Activated CD4-positive, alpha-beta T cell treated with anti-CD3 and anti-CD28 coated beads, Interleukin-2, amount 50 U/mL, for 48 hours (primary cell): ENCODE data around the gene PLCB4.

Experiments
- DNase-seq, 2 experiments: peaks; one replicate each; pipeline ENCODE4 v3.0.0-alpha.2; 2020

The PLCB4 gene

GRCh38 chr20:9185511-9185910 is 116.6 kb downstream of the PLCB4 start:
- DNase-seq: no peak

DNA sequence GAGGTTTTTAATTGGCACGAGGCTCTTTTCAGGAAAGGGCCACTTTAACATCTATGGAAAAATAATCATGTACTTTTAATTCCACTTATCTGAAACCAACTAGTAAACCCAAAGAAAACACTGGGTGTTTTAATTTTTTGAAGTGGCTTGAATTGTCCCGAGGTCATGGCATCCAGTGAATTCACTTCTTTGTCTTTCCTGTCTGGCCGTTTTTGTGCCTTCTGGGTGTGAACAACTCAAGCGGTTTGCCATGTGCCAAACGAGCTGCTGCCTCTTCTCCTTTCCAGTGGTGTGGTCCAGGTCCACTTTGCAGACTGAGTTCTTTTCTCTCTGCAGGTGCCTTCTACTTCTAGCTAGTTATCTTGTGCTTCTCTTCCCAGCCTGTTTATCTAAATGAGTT is 117.5 kb downstream of the PLCB4 start:
- DNase-seq: no peak

- DNase-seq: no peak
Measured at GRCh38 chr20:9195031-9195430, 126.1 kb downstream of the PLCB4 start.

- no peak for DNase-seq
Measured at GRCh38 chr20:9196110-9196509, 127.2 kb downstream of the PLCB4 start.

GRCh38 chr20:9198460-9198859 is 129.6 kb downstream of the PLCB4 start:
- no peak for DNase-seq

DNA sequence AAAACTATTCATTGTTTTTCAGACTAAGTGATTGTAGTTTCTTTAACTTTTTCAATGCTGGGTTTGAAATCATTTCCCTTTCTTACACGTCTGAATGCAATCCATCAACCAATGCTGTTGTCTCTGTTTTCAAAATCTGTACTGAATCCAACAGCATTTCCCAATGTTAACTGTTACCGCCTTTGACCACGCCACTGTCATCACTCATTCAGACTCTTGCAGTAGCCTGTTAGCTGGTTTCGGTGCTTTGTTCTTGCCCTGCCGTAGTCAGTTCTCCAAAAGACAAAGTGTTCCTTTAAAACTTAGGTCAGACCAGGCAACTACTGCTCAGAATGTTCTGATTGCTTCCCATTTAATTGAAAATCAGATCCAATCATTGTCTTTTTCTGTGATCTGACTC is 131.3 kb downstream of the PLCB4 start:
- DNase-seq: no peak

DNA sequence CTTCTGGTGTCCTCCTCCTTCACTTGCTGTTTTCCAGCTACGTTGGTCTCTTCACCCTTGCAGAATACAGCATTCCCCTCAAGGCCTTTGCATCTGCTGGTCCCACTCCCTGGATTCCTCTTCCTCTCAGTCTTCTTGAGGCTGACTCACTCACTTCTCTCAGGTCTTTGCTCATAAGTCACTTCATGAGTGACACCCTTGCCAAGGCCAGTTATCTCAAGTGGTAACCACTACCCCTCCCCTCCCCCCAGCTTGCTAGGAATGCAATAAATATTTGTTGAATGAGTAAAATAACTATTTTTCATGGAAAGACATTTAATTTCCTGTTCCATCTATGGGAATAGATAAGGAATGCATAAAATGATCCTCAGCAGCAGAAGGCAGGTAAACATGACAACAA is 131.7 kb downstream of the PLCB4 start:
- DNase-seq: no peak

DNA sequence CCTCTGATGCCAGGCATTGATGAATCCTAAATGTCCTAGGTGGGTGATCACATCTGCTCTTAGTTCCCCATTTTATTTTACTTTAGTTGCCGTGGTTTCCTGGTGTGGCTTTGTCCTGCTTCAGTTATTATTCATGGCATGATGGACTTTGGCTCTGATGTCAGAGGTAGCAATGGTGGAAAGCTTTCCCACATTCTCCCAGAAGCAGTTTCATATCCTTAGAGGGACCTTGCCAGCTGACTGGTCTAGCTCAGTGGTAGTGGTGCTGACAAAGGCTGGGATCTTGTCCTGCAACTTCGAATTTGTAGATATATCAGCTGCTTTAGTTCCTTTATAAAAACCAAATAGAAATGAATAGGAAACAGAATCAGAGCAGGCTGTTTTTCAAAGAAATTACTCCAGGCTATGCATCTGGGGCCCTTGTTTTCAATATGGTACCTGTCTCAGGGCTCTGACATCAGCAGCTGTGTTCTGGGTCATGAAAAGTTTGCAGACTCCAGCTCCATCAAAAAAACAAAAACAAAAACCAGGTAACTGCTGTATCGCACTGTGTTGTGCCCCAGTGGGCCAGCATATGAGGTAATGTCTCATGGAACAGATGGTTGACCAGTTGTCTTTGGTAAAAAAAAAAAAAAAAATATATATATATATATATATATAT is 133.7 kb downstream of the PLCB4 start:
- DNase-seq: no peak

DNA sequence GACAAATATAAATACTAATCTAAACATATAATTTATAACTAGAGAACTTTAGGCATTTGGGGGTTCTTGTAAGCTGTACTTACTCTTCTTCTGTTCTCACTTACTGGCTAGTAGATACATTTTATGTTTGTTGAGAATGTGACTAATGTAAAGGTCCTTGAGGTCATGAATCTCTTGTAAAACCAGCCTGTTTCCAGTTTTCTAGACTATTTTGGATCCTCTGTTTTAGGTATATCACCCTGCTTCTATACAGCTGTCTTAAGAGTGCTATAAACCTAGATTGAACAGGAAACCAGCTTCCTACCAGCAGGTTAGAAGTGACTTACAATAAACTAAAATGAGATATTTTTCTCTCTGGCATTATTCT is 134.2 kb downstream of the PLCB4 start:
- no peak for DNase-seq

DNA sequence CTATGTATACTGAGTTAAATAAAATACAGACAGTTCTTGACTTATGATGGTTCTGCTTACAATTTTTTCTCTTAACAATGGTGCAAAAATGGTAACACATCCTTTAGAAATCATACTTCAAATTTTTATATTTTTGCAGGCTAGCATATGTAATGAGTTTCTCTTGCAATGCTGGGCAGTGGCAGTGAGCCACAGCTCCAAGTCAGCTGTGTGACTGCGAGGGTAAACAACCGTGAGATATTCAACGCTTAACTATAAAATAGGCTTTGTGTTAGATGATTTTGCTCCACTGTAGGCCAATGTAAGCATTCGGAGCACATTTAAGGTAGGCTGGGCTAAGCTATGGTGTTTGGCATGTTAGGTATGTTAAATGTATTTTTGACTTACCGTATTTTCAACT is 136.1 kb downstream of the PLCB4 start:
- no peak for DNase-seq

- no peak for DNase-seq
Measured at GRCh38 chr20:9206486-9206885, 137.6 kb downstream of the PLCB4 start.

- DNase-seq: no peak
Measured at GRCh38 chr20:9207253-9207652, 138.4 kb downstream of the PLCB4 start.

GRCh38 chr20:9210356-9210755 is 141.5 kb downstream of the PLCB4 start:
- no peak for DNase-seq

DNA sequence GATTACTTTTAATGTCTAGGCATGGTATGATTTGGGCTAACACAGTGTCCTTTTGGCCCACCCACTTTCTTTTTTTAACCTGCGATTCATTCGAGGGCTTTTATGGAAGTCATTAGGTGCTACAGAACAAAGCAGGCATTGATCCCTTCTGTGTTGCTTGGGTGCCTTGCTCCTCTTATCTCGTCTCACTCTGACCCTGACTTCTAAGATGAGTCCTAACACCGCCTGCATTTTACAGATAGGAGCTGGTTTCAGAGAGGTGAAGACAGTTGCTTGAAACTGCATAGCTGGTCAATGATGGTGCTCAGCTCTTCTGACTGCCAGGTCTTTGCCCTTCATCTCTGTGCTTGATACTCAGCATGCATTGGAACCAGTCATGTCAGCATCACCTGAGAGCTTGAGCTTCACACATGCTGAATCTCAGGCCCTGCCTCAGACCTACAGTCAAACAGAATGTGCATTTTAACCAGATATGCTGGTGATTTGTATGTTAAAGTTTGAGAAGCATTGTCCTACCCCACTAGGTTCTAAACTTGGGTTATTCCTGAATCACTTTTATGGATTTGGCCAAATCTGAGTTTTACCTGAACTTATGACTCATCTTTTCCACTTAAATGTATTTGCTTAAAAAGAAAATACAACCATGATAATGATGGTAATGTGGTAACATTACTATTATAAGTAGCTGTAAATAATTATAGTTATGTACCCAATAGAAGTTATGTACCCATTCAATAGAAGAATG is 142.3 kb downstream of the PLCB4 start:
- no peak for DNase-seq

- no peak for DNase-seq
Measured at GRCh38 chr20:9212735-9213134, 143.8 kb downstream of the PLCB4 start.

DNA sequence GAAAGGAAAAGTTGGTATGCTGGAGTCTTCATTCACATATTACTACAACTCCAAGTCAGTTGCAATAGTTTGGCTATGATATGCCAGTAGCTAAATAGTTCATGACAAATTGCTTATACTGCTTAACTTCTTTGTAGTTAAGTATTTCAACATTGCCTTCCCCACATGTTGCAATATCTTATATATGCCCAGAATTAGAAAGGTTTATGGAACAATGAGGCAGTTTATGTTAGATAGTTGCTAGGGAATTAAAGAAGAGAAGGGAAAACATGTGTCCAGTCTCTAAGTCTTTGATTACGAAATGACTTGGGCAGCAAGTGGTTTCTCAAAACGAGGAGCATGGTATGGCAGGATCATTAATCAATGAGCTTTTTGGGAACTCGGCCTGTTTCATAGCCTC is 145.8 kb downstream of the PLCB4 start:
- no peak for DNase-seq

- DNase-seq: no peak
Measured at GRCh38 chr20:9215539-9215938, 146.7 kb downstream of the PLCB4 start.

DNA sequence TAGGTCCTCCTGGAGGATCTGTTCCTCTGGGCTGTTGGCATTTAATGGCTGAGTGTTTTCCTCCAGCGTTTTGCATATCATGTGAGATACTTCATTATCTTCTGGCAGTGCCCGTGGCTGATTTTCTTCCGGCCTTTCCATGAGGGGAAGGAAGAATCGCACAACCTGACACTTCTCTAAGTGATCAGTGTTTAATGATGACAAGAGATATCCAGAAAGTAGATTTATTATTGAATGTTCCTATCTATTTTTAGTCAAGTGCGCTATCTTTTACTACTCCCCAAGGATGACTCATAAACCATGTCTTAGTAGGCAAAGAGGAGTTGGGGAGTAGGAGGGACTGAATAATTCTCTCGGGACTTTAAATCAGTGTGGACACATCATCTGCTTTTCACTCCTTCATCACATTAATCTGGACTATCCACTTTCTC is 149.7 kb downstream of the PLCB4 start:
- no peak for DNase-seq

GRCh38 chr20:9220874-9221547 is 152.1 kb downstream of the PLCB4 start:
- no peak for DNase-seq

DNA sequence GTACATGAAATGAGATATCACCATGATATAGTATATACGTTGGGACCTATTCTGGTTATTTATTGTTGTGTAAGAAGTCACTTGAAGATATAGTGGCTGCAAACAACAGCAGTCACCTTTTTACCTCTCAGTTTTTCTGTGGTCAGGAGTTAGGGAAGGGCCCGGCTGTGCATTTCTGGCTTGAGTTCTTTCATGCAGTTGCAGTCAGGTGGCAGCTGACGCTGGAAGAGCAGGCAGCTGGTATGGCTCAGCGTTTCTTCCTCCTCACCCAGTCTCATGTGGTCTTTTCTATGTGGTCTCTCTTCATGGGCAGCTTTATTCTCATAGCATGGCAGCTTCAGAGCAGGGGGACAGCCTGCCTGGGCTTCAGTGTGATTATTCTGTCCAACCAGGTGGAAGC is 154.4 kb downstream of the PLCB4 start:
- no peak for DNase-seq

DNA sequence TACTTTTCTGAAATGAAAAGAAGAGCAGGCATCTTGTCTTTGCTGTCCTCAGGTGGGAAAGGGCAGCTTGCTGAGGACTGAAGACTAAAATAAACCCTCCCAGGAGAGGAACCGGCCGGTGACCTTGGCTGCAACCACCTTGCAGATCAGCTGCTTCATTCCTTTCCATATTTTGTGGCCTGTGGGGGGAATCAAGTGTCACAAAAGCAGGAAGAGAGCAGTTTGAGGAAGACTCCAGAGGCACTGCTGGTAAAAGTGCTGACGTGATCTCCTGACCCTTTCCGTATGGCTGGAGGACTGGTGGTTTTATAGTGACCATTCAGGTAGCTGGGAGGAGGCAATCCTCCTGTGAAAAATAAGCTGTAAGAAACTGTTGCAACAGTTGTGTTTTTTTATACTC is 157.0 kb downstream of the PLCB4 start:
- no peak for DNase-seq

DNA sequence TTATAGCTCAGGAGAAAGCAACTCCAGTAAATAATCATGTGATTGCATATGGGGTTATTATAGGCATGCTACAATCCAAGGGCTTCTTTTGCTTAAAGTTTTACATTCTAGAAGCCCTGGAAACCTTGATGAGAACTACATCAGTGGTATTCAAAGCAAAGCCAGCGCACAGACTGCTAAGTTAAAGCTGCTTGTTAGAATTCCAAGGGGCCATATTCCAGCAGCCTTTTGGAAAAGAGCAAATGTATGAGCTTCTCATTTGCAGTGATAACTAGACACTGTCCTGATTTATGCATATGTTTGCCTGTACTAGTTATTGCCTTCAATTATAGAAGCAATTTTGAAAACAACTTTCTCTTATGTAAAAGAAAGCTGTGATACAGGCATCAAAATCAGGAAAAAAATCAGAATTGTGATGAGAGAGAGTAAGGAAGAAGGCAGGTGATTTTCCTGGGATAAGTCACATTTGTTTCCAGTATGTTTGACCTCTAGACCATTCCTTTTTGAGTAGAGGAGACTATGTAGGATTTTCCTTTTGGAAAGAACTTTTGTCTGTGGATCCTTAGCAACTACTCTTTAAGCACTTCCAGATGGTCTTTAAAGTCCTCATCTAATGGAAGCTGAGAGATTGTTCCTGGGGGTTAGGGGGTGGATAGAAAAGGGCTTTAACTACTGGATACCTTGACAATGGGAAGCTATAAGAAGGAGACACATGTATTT is 159.2 kb downstream of the PLCB4 start:
- DNase-seq: no peak

- DNase-seq: no peak
Measured at GRCh38 chr20:9228774-9229450, 160.0 kb downstream of the PLCB4 start.
